HL-60 (cell line): Measurements from ENCODE around the gene ZNF862.

ENCODE experiments used
- DNase-seq, 2 experiments: peaks; one replicate each; pipeline ENCODE4 v3.0.0-alpha.2; 2010 to 2020; ENCODE audit warnings: low read depth in 1 of 2, low spot score in 1 of 2
- H3K27ac ChIP-seq: fragments of 250-450 bp; sonication (Bioruptor Pico); replicated peaks from 2 replicates; pipeline ENCODE4 v1.5.1; 2020; ENCODE audit warnings: mild to moderate bottlenecking, moderate library complexity
- H3K27me3 ChIP-seq: fragments of 250-450 bp; sonication (Bioruptor Pico); 2 replicates; pipeline ENCODE4 v1.5.1; 2021; ENCODE audit warnings: mild to moderate bottlenecking, moderate library complexity; ENCODE audit not compliant: insufficient read depth, poor library complexity, severe bottlenecking
- H3K4me3 ChIP-seq: replicated peaks from 2 replicates; pipeline ENCODE4 v1.5.1; 2011; ENCODE audit warnings: mild to moderate bottlenecking, control low read depth, low read length; ENCODE audit not compliant: insufficient read depth
- CTCF ChIP-seq: IDR thresholded peaks from one replicate; pipeline ENCODE4 v1.5.1; 2011; ENCODE audit warnings: low read length, control low read depth, inconsistent platforms; ENCODE audit not compliant: insufficient read depth
- GABPA ChIP-seq: IDR thresholded peaks from 2 replicates; pipeline ENCODE4 v1.6.1; 2012; ENCODE audit warnings: low read depth
- POLR2AphosphoS5 ChIP-seq: IDR thresholded peaks from 2 replicates; pipeline ENCODE4 v1.6.1; 2012; ENCODE audit warnings: low read depth
- REST ChIP-seq: IDR thresholded peaks from 2 replicates; pipeline ENCODE4 v1.6.1; 2012; ENCODE audit warnings: low read depth; ENCODE audit not compliant: insufficient replicate concordance
- SPI1 ChIP-seq: IDR thresholded peaks from 2 replicates; pipeline ENCODE4 v1.6.1; 2012; ENCODE audit warnings: low read depth, mild to moderate bottlenecking, borderline replicate concordance

ZNF862 gene

GRCh38 chr7:149815661-149816266 is 22.4 kb upstream of the ZNF862 start:
- no peak overlapping the region for H3K4me3 ChIP-seq
- no peaks in the 10 kb centered on the region for H3K27me3 ChIP-seq
- TF ChIP-seq POLR2AphosphoS5, result no peak
- TF ChIP-seq SPI1, result no peak
- no peak for TF ChIP-seq REST
- no peak for TF ChIP-seq CTCF
- no peak for TF ChIP-seq GABPA
- H3K27ac ChIP-seq, result no peak overlapping the region
- no peak for DNase-seq

- Histone ChIP-seq H3K27ac (no peak overlapping the region), H3K27me3 (no peaks in the 10 kb centered on the region), H3K4me3 (no peak overlapping the region)
- TF ChIP-seq CTCF (no peak), SPI1 (no peak), REST (no peak), GABPA (no peak), POLR2AphosphoS5 (no peak)
- no peak for DNase-seq
Observed at GRCh38 chr7:149816267-149816751, 21.9 kb upstream of the ZNF862 start.

GRCh38 chr7:149816794-149817193 is 21.4 kb upstream of the ZNF862 start:
- no peak for DNase-seq
- Histone ChIP-seq H3K27me3 (no peaks in the 10 kb centered on the region), H3K4me3 (no peak overlapping the region), H3K27ac (no peak overlapping the region)
- no peak for TF ChIP-seq CTCF
- no peak for TF ChIP-seq POLR2AphosphoS5
- no peak for TF ChIP-seq REST
- TF ChIP-seq SPI1, result no peak
- TF ChIP-seq GABPA, result no peak
